Fibroblast of skin of left biceps (primary cell): ENCODE data around the gene ANGPTL2.
A peak's percentile ranks its signal among the peaks of the same experiment; 100 is the strongest.

ENCODE experiments used
- DNase-seq, 2 experiments: peaks; one replicate each; pipeline ENCODE4 v3.0.0-alpha.2; 2013; ENCODE audit warnings: low read depth in 2 of 2

Gene ANGPTL2

DNA sequence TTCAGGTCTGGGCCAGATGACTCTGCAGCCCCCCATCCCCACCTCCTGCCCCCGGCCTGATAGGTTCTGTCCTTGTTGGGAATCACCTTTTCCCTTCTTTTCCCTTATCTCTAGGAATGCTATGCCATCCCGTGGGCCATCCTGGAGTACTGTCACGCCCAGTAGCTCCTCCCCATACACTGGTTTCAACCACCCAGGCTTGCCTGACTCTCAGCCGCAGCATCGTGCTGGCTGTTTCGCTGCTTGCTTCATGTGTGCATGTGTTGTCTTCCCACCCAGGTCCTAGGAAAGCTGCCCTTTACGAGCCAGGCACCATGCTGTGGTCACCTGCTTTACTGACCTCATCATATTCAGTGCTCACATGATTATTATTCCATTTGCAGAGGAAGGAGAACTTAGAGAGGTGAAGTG is 71.8 kb downstream of the ANGPTL2 start:
- DNase-seq, result no peak

DNA sequence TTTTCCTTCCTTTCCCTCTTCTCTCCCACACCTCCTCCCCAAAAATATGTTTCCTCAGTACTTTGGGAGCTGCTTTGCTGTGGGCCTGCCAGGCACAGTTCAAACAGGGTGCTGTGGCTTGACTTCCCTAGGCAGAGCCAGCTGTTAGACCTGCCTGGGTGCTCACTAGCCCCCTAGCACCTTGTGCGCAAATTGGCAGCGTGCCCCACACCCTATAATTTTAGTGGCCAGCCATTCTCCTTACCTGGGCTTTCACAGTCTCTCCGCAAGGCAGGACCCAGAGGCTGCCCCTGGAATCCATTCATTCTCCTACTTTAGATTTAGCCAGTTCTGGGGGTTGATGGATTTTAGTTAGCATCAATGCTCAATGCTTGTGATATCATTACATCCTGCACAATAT is 72.3 kb downstream of the ANGPTL2 start:
- no peak for DNase-seq

DNA sequence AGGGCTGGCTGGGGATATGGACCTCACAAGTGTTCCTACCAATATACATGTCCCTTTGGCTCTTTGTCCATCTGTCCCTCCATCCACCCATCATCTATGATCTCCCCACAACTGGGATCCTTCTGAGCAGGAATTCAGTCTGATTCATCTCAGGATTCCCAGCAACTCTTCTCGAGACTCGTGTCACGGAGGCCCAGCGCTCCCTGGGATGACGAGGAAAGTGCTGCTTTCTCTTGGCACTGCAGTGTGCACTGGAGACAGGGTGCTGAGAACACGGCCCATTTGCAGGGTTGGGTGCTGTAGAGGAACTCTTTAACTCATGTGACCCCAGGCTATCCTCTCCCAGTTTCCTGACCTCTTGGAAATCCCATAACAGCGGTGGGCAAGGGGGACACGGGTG is 72.9 kb downstream of the ANGPTL2 start:
- DNase-seq, result no peak

DNA sequence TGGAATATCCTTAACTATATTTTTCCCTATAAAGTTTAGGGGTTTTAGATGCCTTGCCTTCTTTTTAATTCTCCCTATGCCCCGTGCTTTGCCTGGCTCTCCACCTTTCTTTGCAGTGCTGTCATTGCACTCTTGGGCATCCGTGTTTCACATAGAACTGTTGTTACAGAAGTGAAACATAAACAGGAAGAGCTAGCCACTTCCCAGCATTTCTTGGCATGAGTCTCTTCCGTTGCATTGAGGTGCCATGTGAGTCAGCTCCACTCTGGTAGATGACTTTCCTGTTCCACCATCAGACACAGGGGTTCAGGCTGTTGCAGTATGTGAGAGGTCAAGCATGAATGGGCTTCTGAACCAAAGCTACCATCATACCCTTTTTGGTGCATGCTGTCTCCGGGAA is 73.4 kb downstream of the ANGPTL2 start:
- peak in 1 of 2 experiments; percentile 46 for DNase-seq

DNA sequence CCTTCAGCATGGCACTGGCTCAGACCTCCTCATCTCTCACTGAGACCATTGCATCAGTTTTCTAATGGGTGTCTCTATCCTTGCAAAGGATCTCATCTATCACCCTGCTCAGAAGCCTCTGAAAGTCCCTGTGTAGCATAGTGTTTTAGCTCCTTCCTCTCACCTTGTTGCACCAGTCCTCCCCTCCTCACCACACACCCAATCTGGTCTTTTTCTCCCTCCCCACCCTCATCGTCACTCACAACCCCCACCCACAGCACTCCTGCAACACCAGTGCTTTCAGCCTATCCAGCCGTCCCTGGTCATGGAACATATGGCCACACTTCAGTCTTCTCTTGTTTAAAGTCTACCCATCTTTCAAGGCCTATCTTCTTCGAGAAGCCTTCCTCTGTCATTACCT is 74.5 kb downstream of the ANGPTL2 start:
- no peak for DNase-seq

DNA sequence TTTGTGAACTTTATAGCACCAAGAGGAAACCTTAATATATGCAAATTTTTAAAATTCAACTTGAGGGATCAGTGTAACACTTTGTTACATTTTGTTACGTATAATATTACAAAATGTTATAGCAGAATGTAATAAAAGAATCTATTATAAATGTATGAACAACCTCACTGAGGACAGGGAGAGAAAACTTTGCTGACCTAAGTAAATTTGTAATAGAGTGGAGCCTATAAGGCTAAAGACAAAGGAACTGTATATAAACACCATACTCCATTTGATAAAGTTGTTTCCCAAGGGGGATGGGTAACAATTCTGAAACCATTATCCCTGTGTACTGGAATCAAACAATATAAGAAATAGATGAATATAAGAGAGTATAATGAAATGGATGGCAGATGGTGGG is 77.3 kb downstream of the ANGPTL2 start:
- no peak for DNase-seq

DNA sequence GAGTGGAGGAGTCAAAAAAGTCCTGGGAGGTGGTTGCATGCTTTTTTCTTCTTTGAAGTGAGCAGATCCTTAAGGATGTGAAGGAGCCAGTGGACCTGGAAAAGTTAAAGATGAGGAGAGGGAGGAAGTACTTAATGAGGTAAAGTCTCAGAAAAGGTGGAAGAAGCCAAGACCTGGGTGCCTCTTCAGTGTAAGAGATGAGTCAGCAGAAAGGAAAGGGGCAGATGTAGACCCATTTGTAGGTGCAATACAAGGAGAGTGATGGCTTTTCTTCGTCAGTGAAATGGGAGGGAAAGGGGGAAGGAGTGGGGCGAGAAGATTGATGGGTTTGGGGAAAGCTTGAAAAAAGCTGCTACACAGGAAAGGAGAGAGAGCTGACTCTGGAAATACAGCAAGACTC is 82.9 kb downstream of the ANGPTL2 start:
- no peak for DNase-seq

DNA sequence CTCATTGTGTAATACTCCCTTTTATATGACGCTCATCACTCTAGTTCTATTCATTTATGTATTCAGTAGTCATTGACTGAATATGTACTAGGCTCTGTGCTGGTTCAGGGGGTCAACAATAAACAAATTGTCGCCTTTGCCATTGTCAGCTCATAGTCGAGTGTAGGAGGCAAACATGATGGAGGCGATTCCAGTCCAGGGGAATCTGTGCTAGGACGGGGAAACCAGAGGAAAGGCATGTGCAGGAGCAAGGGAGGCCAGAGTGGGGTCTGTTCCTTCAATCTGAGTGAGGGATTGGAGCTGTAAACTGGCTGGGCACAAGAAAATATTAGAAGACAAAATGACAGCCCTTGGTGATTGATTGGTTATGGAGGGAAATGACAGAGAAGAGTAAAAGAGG is 83.9 kb downstream of the ANGPTL2 start:
- no peak for DNase-seq
